Measurements from ENCODE around the gene CPLANE2.
"Not testable (repeated sequence)": the region's sequence is repeated elsewhere in the genome, so short reads cannot be mapped to it uniquely, and the experiment has no call there.

Gene CPLANE2

GRCh38 chr1:16215882-16216753 is 20.9 kb downstream of the CPLANE2 start:
- Histone ChIP-seq H3K4me1 (ENCODE audit: insufficient read depth, poor library complexity, severe bottlenecking) (peaks cover 6% of the 10 kb centered on the region), H3K4me3 (ENCODE audit: severe bottlenecking) (peak overlapping the region; percentile 30), H3K27ac (ENCODE audit: poor library complexity, severe bottlenecking) (no peak overlapping the region), H3K36me3 (ENCODE audit: low read depth) (no peaks in the 10 kb centered on the region), H3K27me3 (ENCODE audit: insufficient read depth, poor library complexity, severe bottlenecking) (no peaks in the 10 kb centered on the region), H3K9me3 (ENCODE audit: severe bottlenecking) (no peaks in the 10 kb centered on the region)
- ATAC-seq (ENCODE audit: low read depth) (peak; percentile 49), DNase-seq (ENCODE audit: low spot score) (no peak)
- TF ChIP-seq, protein P1, sequence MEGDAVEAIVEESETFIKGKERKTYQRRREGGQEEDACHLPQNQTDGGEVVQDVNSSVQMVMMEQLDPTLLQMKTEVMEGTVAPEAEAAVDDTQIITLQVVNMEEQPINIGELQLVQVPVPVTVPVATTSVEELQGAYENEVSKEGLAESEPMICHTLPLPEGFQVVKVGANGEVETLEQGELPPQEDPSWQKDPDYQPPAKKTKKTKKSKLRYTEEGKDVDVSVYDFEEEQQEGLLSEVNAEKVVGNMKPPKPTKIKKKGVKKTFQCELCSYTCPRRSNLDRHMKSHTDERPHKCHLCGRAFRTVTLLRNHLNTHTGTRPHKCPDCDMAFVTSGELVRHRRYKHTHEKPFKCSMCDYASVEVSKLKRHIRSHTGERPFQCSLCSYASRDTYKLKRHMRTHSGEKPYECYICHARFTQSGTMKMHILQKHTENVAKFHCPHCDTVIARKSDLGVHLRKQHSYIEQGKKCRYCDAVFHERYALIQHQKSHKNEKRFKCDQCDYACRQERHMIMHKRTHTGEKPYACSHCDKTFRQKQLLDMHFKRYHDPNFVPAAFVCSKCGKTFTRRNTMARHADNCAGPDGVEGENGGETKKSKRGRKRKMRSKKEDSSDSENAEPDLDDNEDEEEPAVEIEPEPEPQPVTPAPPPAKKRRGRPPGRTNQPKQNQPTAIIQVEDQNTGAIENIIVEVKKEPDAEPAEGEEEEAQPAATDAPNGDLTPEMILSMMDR (IDR thresholded peaks at IDR 0.05; ENCODE audit: poor library complexity, severe bottlenecking): no peak

DNA sequence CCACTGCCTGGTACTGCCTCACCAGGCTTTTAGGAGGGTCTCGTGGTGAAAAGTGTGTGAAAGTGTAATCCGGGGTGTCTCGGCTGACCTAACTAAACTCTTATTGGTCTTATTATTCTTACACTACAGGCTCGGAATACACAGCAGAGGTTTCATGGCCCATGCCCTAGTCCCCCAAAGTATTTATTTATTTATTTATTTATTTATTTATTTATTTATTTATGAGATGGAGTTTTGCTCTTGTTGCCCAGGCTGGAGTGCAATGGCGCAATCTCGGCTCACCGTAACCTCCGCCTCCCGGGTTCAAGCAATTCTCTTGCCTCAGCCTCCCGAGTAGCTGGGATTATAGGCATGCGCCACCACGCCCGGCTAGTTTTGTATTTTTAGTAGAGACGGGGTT is 21.7 kb downstream of the CPLANE2 start:
- H3K9me3 ChIP-seq (ENCODE audit: severe bottlenecking); H3K4me3 ChIP-seq (ENCODE audit: severe bottlenecking); DNase-seq (ENCODE audit: low spot score); H3K36me3 ChIP-seq (ENCODE audit: low read depth); H3K27ac ChIP-seq (ENCODE audit: poor library complexity, severe bottlenecking); H3K4me1 ChIP-seq (ENCODE audit: insufficient read depth, poor library complexity, severe bottlenecking); H3K27me3 ChIP-seq (ENCODE audit: insufficient read depth, poor library complexity, severe bottlenecking); ATAC-seq (ENCODE audit: low read depth): not testable (repeated sequence)

- not testable (repeated sequence) for DNase-seq (ENCODE audit: low spot score); H3K9me3 ChIP-seq (ENCODE audit: severe bottlenecking)
These were observed 23.4 kb downstream of the CPLANE2 start for GRCh38 chr1:16213544-16213943.

DNA sequence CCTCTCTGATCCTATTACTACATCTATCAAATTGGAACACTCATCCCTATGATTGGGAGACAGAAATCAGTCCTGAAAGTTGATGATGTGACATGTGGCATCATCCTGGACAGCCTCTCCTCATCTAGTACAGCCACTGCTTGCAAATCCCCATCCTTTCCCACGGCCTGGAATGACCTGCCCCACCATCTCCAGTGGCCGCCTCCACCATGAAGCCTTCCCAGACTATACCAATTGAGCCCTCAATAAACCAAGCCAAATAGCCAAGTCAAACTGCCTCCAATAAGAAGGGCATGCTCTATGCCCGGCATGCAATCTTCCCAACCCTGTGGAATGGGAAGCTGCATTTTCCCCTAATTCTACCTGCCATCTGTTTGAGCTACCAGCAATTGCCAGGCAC is 24.0 kb downstream of the CPLANE2 start:
- no peak overlapping the region for H3K27ac ChIP-seq (ENCODE audit: poor library complexity, severe bottlenecking)
- no peaks in the 10 kb centered on the region for H3K36me3 ChIP-seq (ENCODE audit: low read depth)
- H3K9me3 ChIP-seq (ENCODE audit: severe bottlenecking): no peaks in the 10 kb centered on the region
- H3K4me3 ChIP-seq (ENCODE audit: severe bottlenecking): no peak overlapping the region
- ATAC-seq (ENCODE audit: low read depth): no peak
- H3K27me3 ChIP-seq (ENCODE audit: insufficient read depth, poor library complexity, severe bottlenecking): no peaks in the 10 kb centered on the region
- DNase-seq (ENCODE audit: low spot score): no peak
- H3K4me1 ChIP-seq (ENCODE audit: insufficient read depth, poor library complexity, severe bottlenecking): peaks cover 6% of the 10 kb centered on the region
- TF ChIP-seq, protein P1 (IDR thresholded peaks at IDR 0.05; ENCODE audit: poor library complexity, severe bottlenecking): no peak

More at GRCh38 chr1:16213544-16213943, 23.4 kb downstream of the CPLANE2 start:
- not testable (repeated sequence) for H3K4me3 ChIP-seq (ENCODE audit: severe bottlenecking); H3K4me1 ChIP-seq (ENCODE audit: insufficient read depth, poor library complexity, severe bottlenecking); H3K27ac ChIP-seq (ENCODE audit: poor library complexity, severe bottlenecking); H3K27me3 ChIP-seq (ENCODE audit: insufficient read depth, poor library complexity, severe bottlenecking); H3K36me3 ChIP-seq (ENCODE audit: low read depth); ATAC-seq (ENCODE audit: low read depth)

- TF ChIP-seq, protein P1 (IDR thresholded peaks at IDR 0.05; ENCODE audit: poor library complexity, severe bottlenecking): no peak
- H3K4me1 ChIP-seq (ENCODE audit: insufficient read depth, poor library complexity, severe bottlenecking): peaks cover 6% of the 10 kb centered on the region
- peak within 1 kb of the TSS; percentile 20 for H3K4me3 ChIP-seq (ENCODE audit: severe bottlenecking)
- no peaks in the 10 kb centered on the region for H3K27me3 ChIP-seq (ENCODE audit: insufficient read depth, poor library complexity, severe bottlenecking)
- DNase-seq (ENCODE audit: low spot score) (no peak), ATAC-seq (ENCODE audit: low read depth) (0 out of 3 replicates have a peak, but pooled peaks have one; percentile 6)
- H3K36me3 ChIP-seq (ENCODE audit: low read depth): no peaks in the 10 kb centered on the region
- H3K27ac ChIP-seq (ENCODE audit: poor library complexity, severe bottlenecking): no peak within 1 kb of the TSS
- H3K9me3 ChIP-seq (ENCODE audit: severe bottlenecking): no peaks in the 10 kb centered on the region
These were observed 24.6 kb downstream of the CPLANE2 start, which contains the start of gene ARHGEF19 for GRCh38 chr1:16212251-16212961. ARHGEF19 (minus strand) TSS chr1:16212652; CDS start chr1:16209054, 3,598 bp downstream.
